ENCODE data around the gene ITGA6.

DNA sequence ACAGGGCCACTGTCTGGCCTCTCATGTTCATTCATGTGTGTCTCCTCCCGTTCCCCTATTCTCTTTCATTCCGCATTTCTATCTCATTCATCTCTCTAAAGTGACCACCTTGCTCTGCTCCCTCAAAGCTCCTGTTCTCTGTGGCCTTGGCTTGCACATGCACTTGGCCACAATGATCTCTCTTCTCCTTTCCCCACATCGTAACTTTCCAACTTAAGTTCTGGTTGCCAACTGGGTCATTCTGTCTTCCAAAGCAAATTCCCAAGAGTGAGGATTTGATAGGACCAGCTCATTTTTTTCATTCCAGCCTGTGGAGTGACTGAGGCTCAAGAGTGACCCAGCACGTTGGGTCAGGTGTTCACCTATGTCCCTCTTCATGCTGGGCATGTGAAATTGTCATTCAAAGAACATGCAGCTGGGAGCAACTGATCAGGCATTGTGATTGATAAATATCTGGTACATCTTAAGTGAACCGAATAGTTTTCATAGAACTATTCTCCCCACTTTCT is 14.3 kb upstream of the ITGA6 start:
- TF ChIP-seq, protein P1, sequence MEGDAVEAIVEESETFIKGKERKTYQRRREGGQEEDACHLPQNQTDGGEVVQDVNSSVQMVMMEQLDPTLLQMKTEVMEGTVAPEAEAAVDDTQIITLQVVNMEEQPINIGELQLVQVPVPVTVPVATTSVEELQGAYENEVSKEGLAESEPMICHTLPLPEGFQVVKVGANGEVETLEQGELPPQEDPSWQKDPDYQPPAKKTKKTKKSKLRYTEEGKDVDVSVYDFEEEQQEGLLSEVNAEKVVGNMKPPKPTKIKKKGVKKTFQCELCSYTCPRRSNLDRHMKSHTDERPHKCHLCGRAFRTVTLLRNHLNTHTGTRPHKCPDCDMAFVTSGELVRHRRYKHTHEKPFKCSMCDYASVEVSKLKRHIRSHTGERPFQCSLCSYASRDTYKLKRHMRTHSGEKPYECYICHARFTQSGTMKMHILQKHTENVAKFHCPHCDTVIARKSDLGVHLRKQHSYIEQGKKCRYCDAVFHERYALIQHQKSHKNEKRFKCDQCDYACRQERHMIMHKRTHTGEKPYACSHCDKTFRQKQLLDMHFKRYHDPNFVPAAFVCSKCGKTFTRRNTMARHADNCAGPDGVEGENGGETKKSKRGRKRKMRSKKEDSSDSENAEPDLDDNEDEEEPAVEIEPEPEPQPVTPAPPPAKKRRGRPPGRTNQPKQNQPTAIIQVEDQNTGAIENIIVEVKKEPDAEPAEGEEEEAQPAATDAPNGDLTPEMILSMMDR (conservative IDR thresholded peaks at IDR 0.05; ENCODE audit: low read depth, low read length) = no peak
- TF ChIP-seq EZH2phosphoT487 (IDR thresholded peaks at IDR 0.05; ENCODE audit: borderline replicate concordance, low read length) = no peak
